Measurements from ENCODE around the gene ZNF554. TPM values are rescaled to one million over a fixed set of nuclear protein-coding genes. Genes with fewer than 3 reads are reported as not detected.
A peak's percentile ranks its signal among the peaks of the same experiment; 100 is the strongest.
"Not testable (repeated sequence)": the region's sequence is repeated elsewhere in the genome, so short reads cannot be mapped to it uniquely, and the experiment has no call there.

Gene ZNF554
- total RNA-seq, 2 experiments from 2014 or later, result 2.0 TPM

- no peak overlapping the region for H3K4me3 Mint-ChIP-seq
- POLR2A ChIA-PET, result no interaction called here
- H3K36me3 Mint-ChIP-seq, result peaks cover 14% of the 10 kb centered on the region
- no peak overlapping the region for H3K27ac Mint-ChIP-seq
- CTCF ChIA-PET, result interaction anchor here (1.2 kb wide), 1 partner anchor 8 kb away, joined by 3 read pairs; no protein-coding TSS in a partner anchor
- intact Hi-C loops (cut with micrococcal nuclease), result no loop called here
- H3K27me3 Mint-ChIP-seq, result no peaks in the 10 kb centered on the region
- H3K4me1 Mint-ChIP-seq (ENCODE audit: low read depth), result no peaks in the 10 kb centered on the region
- DNase-seq, result no peak
- H3K9me3 Mint-ChIP-seq, result no peaks in the 10 kb centered on the region
These were observed 7.8 kb upstream of the ZNF554 start for GRCh38 chr19:2811735-2812413.

- no peak for DNase-seq
- H3K4me3 Mint-ChIP-seq, result no peak overlapping the region
- H3K9me3 Mint-ChIP-seq, result no peaks in the 10 kb centered on the region
- CTCF ChIA-PET, result no interaction called here
- peaks cover 14% of the 10 kb centered on the region for H3K36me3 Mint-ChIP-seq
- no peak overlapping the region for H3K27ac Mint-ChIP-seq
- no peaks in the 10 kb centered on the region for H3K27me3 Mint-ChIP-seq
- POLR2A ChIA-PET, result no interaction called here
- intact Hi-C loops (cut with micrococcal nuclease), result no loop called here
- peaks cover 4% of the 10 kb centered on the region for H3K4me1 Mint-ChIP-seq (ENCODE audit: low read depth)
These were observed 7.0 kb upstream of the ZNF554 start for GRCh38 chr19:2812414-2813234.

GRCh38 chr19:2813235-2814160 lies 6.2 kb upstream of the ZNF554 start:
- POLR2A ChIA-PET, result no interaction called here
- Mint-ChIP-seq H3K4me1 (ENCODE audit: low read depth) (peaks cover 5% of the 10 kb centered on the region), H3K4me3 (no peak overlapping the region), H3K27me3 (no peaks in the 10 kb centered on the region), H3K9me3 (no peaks in the 10 kb centered on the region), H3K27ac (no peak overlapping the region), H3K36me3 (peaks cover 14% of the 10 kb centered on the region)
- CTCF ChIA-PET, result no interaction called here
- intact Hi-C loops (cut with micrococcal nuclease), result no loop called here
- no peak for DNase-seq

GRCh38 chr19:2814426-2814825 lies 5.2 kb upstream of the ZNF554 start:
- ChIA-PET POLR2A (no interaction called here), CTCF (interaction anchor here (0.6 kb wide), 1 partner anchor 166 kb away, joined by 3 read pairs; no protein-coding TSS in a partner anchor)
- Mint-ChIP-seq H3K27ac (no peak overlapping the region), H3K4me3 (no peak overlapping the region), H3K4me1 (ENCODE audit: low read depth) (peaks cover 6% of the 10 kb centered on the region), H3K9me3 (no peaks in the 10 kb centered on the region), H3K27me3 (no peaks in the 10 kb centered on the region), H3K36me3 (peaks cover 5% of the 10 kb centered on the region)
- no peak for DNase-seq
- intact Hi-C loops (cut with micrococcal nuclease), result no loop called here

- no peak for DNase-seq
- Mint-ChIP-seq H3K36me3 (peaks cover 4% of the 10 kb centered on the region), H3K4me3 (no peak overlapping the region), H3K27ac (no peak overlapping the region), H3K4me1 (ENCODE audit: low read depth) (peaks cover 7% of the 10 kb centered on the region), H3K27me3 (no peaks in the 10 kb centered on the region), H3K9me3 (no peaks in the 10 kb centered on the region)
- intact Hi-C loops (cut with micrococcal nuclease), result no loop called here
- CTCF ChIA-PET, result interaction anchor here (0.6 kb wide), 1 partner anchor 167 kb away, joined by 3 read pairs; no protein-coding TSS in a partner anchor
- POLR2A ChIA-PET, result no interaction called here
These were observed 4.5 kb upstream of the ZNF554 start for GRCh38 chr19:2815191-2815614.

GRCh38 chr19:2815923-2816322 lies 3.7 kb upstream of the ZNF554 start:
- CTCF ChIA-PET, result no interaction called here
- H3K4me3 Mint-ChIP-seq, result no peak overlapping the region
- DNase-seq, result no peak
- H3K36me3 Mint-ChIP-seq, result peaks cover 4% of the 10 kb centered on the region
- no peaks in the 10 kb centered on the region for H3K27me3 Mint-ChIP-seq
- POLR2A ChIA-PET, result no interaction called here
- H3K27ac Mint-ChIP-seq, result no peak overlapping the region
- peaks cover 9% of the 10 kb centered on the region for H3K4me1 Mint-ChIP-seq (ENCODE audit: low read depth)
- H3K9me3 Mint-ChIP-seq, result no peaks in the 10 kb centered on the region
- intact Hi-C loops (cut with micrococcal nuclease), result no loop called here

GRCh38 chr19:2816641-2817040 lies 3.0 kb upstream of the ZNF554 start:
- Mint-ChIP-seq H3K9me3 (no peaks in the 10 kb centered on the region), H3K36me3 (peaks cover 4% of the 10 kb centered on the region), H3K27me3 (no peaks in the 10 kb centered on the region), H3K4me1 (ENCODE audit: low read depth) (peaks cover 9% of the 10 kb centered on the region), H3K4me3 (no peak overlapping the region), H3K27ac (no peak overlapping the region)
- POLR2A ChIA-PET, result no interaction called here
- DNase-seq, result no peak
- intact Hi-C loops (cut with micrococcal nuclease), result no loop called here
- CTCF ChIA-PET, result no interaction called here

GRCh38 chr19:2817237-2817829 lies 2.3 kb upstream of the ZNF554 start:
- peak; percentile 25 for DNase-seq
- H3K36me3 Mint-ChIP-seq; H3K27ac Mint-ChIP-seq; H3K9me3 Mint-ChIP-seq; intact Hi-C loops (cut with micrococcal nuclease); H3K4me1 Mint-ChIP-seq (ENCODE audit: low read depth); H3K27me3 Mint-ChIP-seq; CTCF ChIA-PET; H3K4me3 Mint-ChIP-seq: not testable (repeated sequence)
- POLR2A ChIA-PET, result interaction anchor here (0.6 kb wide), 1 partner anchor 75 kb away, joined by 3 read pairs; no protein-coding TSS in a partner anchor

- Mint-ChIP-seq H3K27ac (no peak overlapping the region), H3K9me3 (no peaks in the 10 kb centered on the region), H3K27me3 (no peaks in the 10 kb centered on the region), H3K4me3 (peak overlapping the region; percentile 79), H3K36me3 (peaks cover 4% of the 10 kb centered on the region), H3K4me1 (ENCODE audit: low read depth) (peaks cover 9% of the 10 kb centered on the region)
- ChIA-PET CTCF (interaction anchor here (0.7 to 1.6 kb wide), 2 partner anchors 9 to 172 kb away, joined by 3 to 6 read pairs; no protein-coding TSS in a partner anchor), POLR2A (no interaction called here)
- peak; percentile 20 for DNase-seq
- intact Hi-C loops (cut with micrococcal nuclease), result loop anchor here (10.0 kb wide), 1 partner anchor 55 kb away; no protein-coding TSS in a partner anchor
These were observed 539 bp downstream of the ZNF554 start for GRCh38 chr19:2820112-2820702.

- no peak overlapping the region for H3K27ac Mint-ChIP-seq
- POLR2A ChIA-PET, result no interaction called here
These were observed 3.2 kb downstream of the ZNF554 start for GRCh38 chr19:2822846-2823245.

GRCh38 chr19:2823646-2824045 lies 4.0 kb downstream of the ZNF554 start:
- Mint-ChIP-seq H3K36me3 (peaks cover 21% of the 10 kb centered on the region), H3K4me3 (no peak overlapping the region)

More at GRCh38 chr19:2822846-2823245, 3.2 kb downstream of the ZNF554 start:
- no peak for DNase-seq
- intact Hi-C loops (cut with micrococcal nuclease), result loop anchor here (10.0 kb wide), 1 partner anchor 52 kb away; no protein-coding TSS in a partner anchor
- CTCF ChIA-PET, result interaction anchor here (1.6 kb wide), 1 partner anchor 18 kb away, joined by 3 read pairs; the partner anchor contains the start of gene ZNF555
- Mint-ChIP-seq H3K36me3 (peaks cover 13% of the 10 kb centered on the region), H3K4me3 (no peak overlapping the region), H3K4me1 (ENCODE audit: low read depth) (peaks cover 5% of the 10 kb centered on the region), H3K27me3 (no peaks in the 10 kb centered on the region), H3K9me3 (peaks cover 3% of the 10 kb centered on the region)

More at GRCh38 chr19:2823646-2824045, 4.0 kb downstream of the ZNF554 start:
- H3K27me3 Mint-ChIP-seq, result no peaks in the 10 kb centered on the region
- ChIA-PET POLR2A (no interaction called here), CTCF (interaction anchor here (1.6 kb wide), 1 partner anchor 17 kb away, joined by 3 read pairs; the partner anchor contains the start of gene ZNF555)
- DNase-seq, result no peak
- H3K9me3 Mint-ChIP-seq, result peaks cover 10% of the 10 kb centered on the region
- intact Hi-C loops (cut with micrococcal nuclease), result loop anchor here (10.0 kb wide), 1 partner anchor 51 kb away; no protein-coding TSS in a partner anchor
- H3K4me1 Mint-ChIP-seq (ENCODE audit: low read depth), result peaks cover 2% of the 10 kb centered on the region
- H3K27ac Mint-ChIP-seq, result no peak overlapping the region
